ENCODE results near the gene L3MBTL2.

The L3MBTL2 gene

DNA sequence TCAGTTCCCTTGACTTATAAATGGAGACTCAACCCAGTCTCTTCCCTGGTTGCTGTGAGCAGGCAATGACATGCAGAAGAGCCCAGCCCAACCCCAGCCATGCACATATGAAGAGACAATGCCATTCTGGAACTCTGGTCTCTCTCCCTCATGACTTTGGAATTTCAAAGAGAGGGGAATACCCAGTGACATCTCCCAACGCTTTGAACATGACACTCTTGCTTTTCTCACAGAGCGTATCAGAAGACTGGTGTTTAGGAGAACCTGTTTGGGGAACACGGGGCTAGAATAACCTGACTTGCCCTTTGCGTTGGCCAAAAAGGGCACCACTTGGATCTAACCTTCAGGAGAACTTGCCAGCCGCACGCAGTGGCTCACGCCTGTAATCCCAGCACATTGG is 68.0 kb downstream of the L3MBTL2 start:
- DNase-seq (ENCODE audit: low read depth): no peak

DNA sequence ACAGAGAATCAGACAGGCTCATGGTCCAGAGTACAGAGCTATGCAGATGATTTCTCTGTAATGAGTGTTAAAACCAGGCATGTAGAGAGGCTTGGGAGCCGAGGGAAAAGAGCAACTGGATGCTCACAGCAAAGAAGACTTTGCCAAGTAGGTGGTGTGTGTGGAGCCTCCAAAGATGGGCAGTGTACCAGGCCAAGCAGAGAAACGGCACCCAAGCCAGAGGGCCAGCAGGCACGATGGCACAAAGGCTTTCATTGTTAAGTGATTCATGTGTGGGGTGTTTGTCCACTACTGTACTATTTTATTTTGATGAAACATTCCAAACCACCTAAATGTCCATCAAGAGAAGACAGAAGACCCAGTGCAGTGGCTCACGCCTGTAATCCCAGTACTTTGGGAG is 69.7 kb downstream of the L3MBTL2 start:
- no peak for DNase-seq (ENCODE audit: low read depth)

DNA sequence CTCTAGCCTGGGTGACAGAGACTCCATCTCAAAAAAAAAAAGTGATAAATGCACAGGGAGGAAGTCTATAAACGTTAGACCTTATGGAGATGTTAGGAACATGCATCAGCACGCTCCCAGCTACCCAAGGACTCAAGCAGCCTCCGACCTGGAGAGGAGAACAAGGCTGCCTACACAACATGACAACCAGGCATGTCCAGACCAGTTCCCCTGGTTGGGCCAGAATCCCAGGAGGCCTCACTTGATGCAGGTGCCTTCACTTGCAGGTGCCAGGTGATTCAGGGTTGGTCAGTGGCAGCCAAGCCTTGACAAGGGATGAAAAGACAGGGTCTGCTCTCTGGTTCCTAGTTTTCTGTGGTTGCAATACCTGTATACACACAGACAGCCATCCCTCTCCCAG is 75.0 kb downstream of the L3MBTL2 start:
- no peak for DNase-seq (ENCODE audit: low read depth)

DNA sequence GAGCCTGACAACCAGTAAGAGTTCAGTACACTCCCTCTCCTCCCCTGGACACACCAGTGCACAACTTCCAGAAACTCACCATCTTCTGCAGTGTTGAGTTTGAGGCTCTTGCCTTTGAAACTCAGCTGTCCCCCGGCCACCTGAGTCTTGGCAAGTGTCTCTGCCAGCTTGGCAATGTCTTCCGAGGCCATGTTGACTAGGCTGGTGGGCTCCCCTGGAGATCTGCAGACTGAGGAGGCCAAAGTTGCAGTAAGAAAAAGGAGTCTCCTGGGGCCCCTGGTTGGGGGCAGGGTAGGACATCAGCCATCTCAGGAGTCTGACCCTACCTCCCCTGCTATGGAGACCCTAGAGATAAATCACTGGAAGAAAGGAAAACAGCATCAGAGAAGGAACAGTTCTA is 75.7 kb downstream of the L3MBTL2 start:
- no peak for DNase-seq (ENCODE audit: low read depth)

Data from HS-5 (cell line).